Calu3 (cell line): Measurements from ENCODE around the gene NEMP2. TPM values are rescaled to one million over a fixed set of nuclear protein-coding genes. Genes with fewer than 3 reads are reported as not detected.
A peak's percentile ranks its signal among the peaks of the same experiment; 100 is the strongest.

Experiments used
- BruUV-seq: library from RNA; stranded (reverse); fragments of 400-500 nt; replicated peaks from 2 replicates; lab custom pipeline; 2021; lab: Mats Ljungman, UMichigan
- CTCF ChIA-PET: fragments of 300-600 bp; sonication (Branson Sonifier 250); formaldehyde crosslinking; loops from one replicate; lab custom pipeline; 2022; ENCODE audit warnings: antibody characterized with exemption; lab: Charles Lee
- DNase-seq: peaks from one replicate; pipeline ENCODE4 v3.0.0; 2022
- H3K27ac Mint-ChIP-seq: one replicate; pipeline ENCODE4 v1.8.0; 2022; ENCODE audit warnings: mixed read lengths; ENCODE audit not compliant: unreplicated experiment
- H3K27me3 Mint-ChIP-seq: one replicate; pipeline ENCODE4 v1.8.0; 2022; ENCODE audit warnings: mixed read lengths; ENCODE audit not compliant: unreplicated experiment
- H3K36me3 Mint-ChIP-seq: one replicate; pipeline ENCODE4 v1.8.0; 2022; ENCODE audit warnings: mild to moderate bottlenecking, moderate library complexity, mixed read lengths; ENCODE audit not compliant: insufficient read depth, unreplicated experiment
- H3K4me1 Mint-ChIP-seq: one replicate; pipeline ENCODE4 v1.8.0; 2022; ENCODE audit warnings: mild to moderate bottlenecking, low read depth, mixed read lengths; ENCODE audit not compliant: unreplicated experiment
- H3K4me3 Mint-ChIP-seq: one replicate; pipeline ENCODE4 v1.8.0; 2022; ENCODE audit warnings: mild to moderate bottlenecking, low read depth, moderate library complexity, mixed read lengths; ENCODE audit not compliant: unreplicated experiment
- H3K9me3 Mint-ChIP-seq: one replicate; pipeline ENCODE4 v1.8.0; 2022; ENCODE audit warnings: low read depth, mixed read lengths; ENCODE audit not compliant: unreplicated experiment
- intact Hi-C: fragments of 100-400 bp; cut with micrococcal nuclease; formaldehyde crosslinking; loops from one replicate; pipeline ENCODE4 v1.10.0; 2022; ENCODE audit not compliant: unreplicated experiment
- total RNA-seq: library from RNA; stranded (reverse); gene quantifications from 2 replicates; pipeline ENCODE4 v1.2.3, GENCODE V29; 2022
- TF ChIP-seq, protein P1 (sequence below): fragments of 200-600 bp; IDR thresholded peaks from one replicate; pipeline ENCODE4 v1.8.0; 2022; ENCODE audit warnings: antibody characterized with exemption; ENCODE audit not compliant: unreplicated experiment

Gene NEMP2
- total RNA-seq, 1 experiment from 2014 or later, result 10.2 TPM

DNA sequence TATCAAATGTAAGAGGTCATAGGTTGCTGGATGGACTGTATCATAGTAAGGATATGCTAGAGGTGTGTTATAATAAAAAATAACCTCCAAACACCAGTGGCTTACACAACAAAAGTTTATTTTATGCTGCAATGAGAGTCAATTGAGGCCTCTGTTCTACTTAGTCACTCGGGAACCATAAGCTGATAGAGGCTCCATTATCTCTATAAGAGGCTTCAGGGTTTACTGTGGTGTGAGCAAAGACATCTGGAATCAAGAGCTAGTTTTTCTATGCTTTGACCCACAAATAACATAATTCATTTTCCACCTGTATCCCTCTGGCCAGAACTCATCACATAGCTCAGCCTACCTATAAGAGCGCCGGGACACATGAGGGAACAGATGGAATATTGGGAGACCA is 47.5 kb upstream of the NEMP2 start:
- BruUV-seq, result no TSS peak
- Mint-ChIP-seq H3K4me3 (no peak overlapping the region), H3K4me1 (peaks cover 44% of the 10 kb centered on the region), H3K27me3 (no peaks in the 10 kb centered on the region), H3K36me3 (no peaks in the 10 kb centered on the region), H3K9me3 (peaks cover 2% of the 10 kb centered on the region), H3K27ac (no peak overlapping the region)
- TF ChIP-seq, protein P1, sequence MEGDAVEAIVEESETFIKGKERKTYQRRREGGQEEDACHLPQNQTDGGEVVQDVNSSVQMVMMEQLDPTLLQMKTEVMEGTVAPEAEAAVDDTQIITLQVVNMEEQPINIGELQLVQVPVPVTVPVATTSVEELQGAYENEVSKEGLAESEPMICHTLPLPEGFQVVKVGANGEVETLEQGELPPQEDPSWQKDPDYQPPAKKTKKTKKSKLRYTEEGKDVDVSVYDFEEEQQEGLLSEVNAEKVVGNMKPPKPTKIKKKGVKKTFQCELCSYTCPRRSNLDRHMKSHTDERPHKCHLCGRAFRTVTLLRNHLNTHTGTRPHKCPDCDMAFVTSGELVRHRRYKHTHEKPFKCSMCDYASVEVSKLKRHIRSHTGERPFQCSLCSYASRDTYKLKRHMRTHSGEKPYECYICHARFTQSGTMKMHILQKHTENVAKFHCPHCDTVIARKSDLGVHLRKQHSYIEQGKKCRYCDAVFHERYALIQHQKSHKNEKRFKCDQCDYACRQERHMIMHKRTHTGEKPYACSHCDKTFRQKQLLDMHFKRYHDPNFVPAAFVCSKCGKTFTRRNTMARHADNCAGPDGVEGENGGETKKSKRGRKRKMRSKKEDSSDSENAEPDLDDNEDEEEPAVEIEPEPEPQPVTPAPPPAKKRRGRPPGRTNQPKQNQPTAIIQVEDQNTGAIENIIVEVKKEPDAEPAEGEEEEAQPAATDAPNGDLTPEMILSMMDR, result no peak
- CTCF ChIA-PET, result no interaction called here
- intact Hi-C loops, result no loop called here
- no peak for DNase-seq

DNA sequence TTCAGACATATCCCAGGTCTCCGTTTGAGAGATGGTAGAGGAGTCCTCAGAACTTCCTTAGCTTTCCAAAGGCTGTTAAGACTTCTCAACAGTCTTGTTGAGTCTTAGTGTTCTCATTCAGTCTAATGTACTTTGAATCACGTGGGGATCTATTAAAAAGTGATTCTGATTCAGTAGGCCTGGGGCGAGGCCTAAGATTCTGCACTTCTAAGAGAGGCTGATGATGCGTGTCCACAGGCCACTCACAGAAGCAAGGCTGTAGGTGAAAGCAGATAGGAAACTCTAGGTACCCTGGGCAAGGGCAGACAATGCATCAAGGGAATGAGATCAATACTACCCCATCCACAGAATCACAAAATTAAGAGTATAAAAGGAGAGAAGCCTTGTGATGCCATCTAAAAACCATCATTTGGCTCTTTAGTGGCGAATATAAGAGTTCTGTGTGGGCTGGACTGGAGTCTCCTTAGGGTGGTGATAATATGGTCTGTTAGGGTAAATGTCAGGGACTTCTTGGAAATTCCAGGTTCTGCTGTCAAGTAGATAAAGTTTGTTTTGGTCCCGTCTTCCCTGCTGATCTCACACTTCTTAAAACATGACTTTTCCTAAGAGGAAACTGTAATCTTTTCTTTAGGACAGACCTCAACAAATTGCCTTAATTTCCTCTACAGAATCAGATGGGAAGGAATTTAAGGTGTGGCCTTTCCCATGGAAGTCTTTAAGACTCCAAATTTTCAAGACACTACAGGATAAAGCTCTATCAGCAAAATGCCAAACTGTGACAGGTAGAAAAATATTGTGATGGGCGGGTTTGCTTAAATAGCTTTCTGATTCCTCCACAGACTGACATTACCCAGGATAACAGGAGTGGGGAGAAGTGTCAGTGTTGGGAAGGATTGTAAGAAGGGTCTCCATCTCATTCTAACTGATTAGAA is 45.7 kb upstream of the NEMP2 start:
- Mint-ChIP-seq H3K4me3 (no peak overlapping the region), H3K4me1 (peaks cover 41% of the 10 kb centered on the region), H3K27ac (no peak overlapping the region), H3K9me3 (peaks cover 2% of the 10 kb centered on the region), H3K36me3 (no peaks in the 10 kb centered on the region), H3K27me3 (no peaks in the 10 kb centered on the region)
- intact Hi-C loops, result no loop called here
- BruUV-seq, result no TSS peak
- TF ChIP-seq, protein P1, result no peak
- CTCF ChIA-PET, result no interaction called here
- no peak for DNase-seq

DNA sequence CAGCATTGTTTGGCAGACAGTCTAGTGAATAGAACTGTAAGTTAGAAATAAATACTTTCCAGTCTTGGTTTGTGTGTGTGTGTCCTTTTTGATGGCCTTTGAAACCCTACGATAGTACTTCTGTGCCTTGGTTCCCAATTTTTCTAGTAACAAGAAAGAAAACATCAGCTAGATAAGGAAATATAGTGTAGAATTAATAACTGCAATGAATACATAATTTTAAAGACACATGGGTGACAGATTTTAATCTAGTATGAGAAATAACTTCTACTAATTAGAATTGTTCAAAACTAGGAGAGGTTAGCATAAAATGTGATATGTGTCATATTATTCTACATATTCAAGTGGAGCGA is 44.5 kb upstream of the NEMP2 start:
- CTCF ChIA-PET, result no interaction called here
- H3K4me1 Mint-ChIP-seq, result peaks cover 41% of the 10 kb centered on the region
- no peaks in the 10 kb centered on the region for H3K27me3 Mint-ChIP-seq
- peak overlapping the region; percentile 17 for H3K4me3 Mint-ChIP-seq
- H3K36me3 Mint-ChIP-seq, result no peaks in the 10 kb centered on the region
- TF ChIP-seq, protein P1, result no peak
- BruUV-seq, result no TSS peak
- intact Hi-C loops, result no loop called here
- H3K9me3 Mint-ChIP-seq, result peaks cover 2% of the 10 kb centered on the region
- peak overlapping the region; percentile 14 for H3K27ac Mint-ChIP-seq
- DNase-seq, result no peak

DNA sequence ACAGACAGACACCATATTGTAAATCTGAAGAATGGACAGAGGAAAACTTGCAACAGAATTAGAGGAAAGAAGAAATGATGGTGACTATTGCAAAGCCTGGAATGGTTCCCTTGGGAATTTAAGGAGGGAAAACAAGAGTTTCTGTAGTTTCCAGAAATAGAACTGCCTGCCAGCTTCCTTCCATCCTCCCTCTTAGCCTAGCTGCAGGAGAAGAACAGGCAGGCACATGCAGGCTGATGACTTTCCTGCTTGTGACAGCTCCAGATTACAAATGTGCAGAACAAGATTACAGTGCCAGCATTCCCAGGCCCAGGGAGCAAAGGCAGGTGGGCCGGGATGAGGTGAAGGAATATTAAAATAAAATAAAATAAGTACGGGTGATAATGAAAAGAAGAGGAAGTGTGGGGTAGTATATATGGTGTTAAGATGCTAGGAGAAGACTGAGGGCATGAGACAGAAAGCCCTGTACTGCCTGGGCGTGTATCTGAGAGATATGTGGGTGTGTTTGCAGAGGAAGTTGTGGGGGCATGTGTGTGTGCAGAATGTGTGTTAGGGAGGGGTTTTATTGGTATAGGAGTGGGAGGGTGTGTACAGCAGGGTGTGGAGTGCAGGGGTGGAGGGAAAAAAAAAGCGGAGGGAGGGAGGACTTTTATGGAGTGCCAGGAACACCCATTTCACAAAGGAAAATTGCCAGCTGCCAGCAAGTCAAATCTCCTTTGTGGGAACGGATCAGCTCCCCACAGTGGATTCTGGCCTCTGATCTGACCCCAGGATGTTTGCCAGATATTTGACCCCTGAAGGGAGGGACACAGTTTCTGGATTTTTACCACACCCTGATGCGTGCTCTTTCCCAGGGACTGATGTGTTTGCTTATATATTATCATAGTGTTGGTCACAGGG is 43.9 kb upstream of the NEMP2 start:
- TF ChIP-seq, protein P1, result no peak
- BruUV-seq, result no TSS peak
- no peaks in the 10 kb centered on the region for H3K27me3 Mint-ChIP-seq
- CTCF ChIA-PET, result no interaction called here
- intact Hi-C loops, result no loop called here
- H3K36me3 Mint-ChIP-seq, result no peaks in the 10 kb centered on the region
- H3K4me1 Mint-ChIP-seq, result peaks cover 38% of the 10 kb centered on the region
- H3K27ac Mint-ChIP-seq, result peak overlapping the region; percentile 14
- H3K4me3 Mint-ChIP-seq, result peak overlapping the region; percentile 17
- DNase-seq, result peak; percentile 39
- H3K9me3 Mint-ChIP-seq, result no peaks in the 10 kb centered on the region
